ENCODE results near the gene PCNT. TPM values are rescaled to one million over a fixed set of nuclear protein-coding genes. Genes with fewer than 3 reads are reported as not detected.

Gene PCNT
- total and polyA plus RNA-seq, 2 donors (not counting 1 experiment from before 2014, with no cell fraction given), result 20.3 to 58.1 TPM

- WGBS (ENCODE audit: insufficient coverage), result 50% methylated on average over 2 of the region's 3 CpGs
- no peak overlapping the region for H2AFZ ChIP-seq (ENCODE audit: insufficient read depth, low read depth, low read length, poor library complexity, severe bottlenecking)
- peaks cover 8 to 15% of the 10 kb centered on the region in 2 donors for H3K4me1 ChIP-seq (ENCODE audit: control insufficient read depth in 2 of 2, insufficient read depth in 2 of 2, low read length in 2 of 2)
- H3K9me3 Mint-ChIP-seq (ENCODE audit: insufficient read depth), result no peaks in the 10 kb centered on the region
- peaks cover 71% of the 10 kb centered on the region for H3K79me2 ChIP-seq (ENCODE audit: control insufficient read depth, insufficient read depth, low read length)
- TF ChIP-seq CTCF (IDR thresholded peaks at IDR 0.05) (no peak), EZH2 (IDR thresholded peaks at IDR 0.05; ENCODE audit: borderline replicate concordance, insufficient read depth, low read depth, low read length, poor library complexity, severe bottlenecking) (no peak)
- CTCF ChIA-PET, result interaction anchor here (0.6 kb wide), 1 partner anchor 311 kb away, joined by 3 read pairs; no protein-coding TSS in a partner anchor
- H3K4me2 ChIP-seq (replicated peaks; ENCODE audit: low read depth, low read length, poor library complexity, severe bottlenecking), result no peak overlapping the region
- ATAC-seq (ENCODE audit: low read depth) (no peak), DNase-seq (no peak)
- no peaks in the 10 kb centered on the region for H3K27me3 ChIP-seq (replicated peaks in 1 of 4; ENCODE audit: control extremely low read depth in 1 of 4, control insufficient read depth in 3 of 4, insufficient read depth in 4 of 4, low read length in 3 of 4)
- POLR2A ChIA-PET, result no interaction called here
- peaks cover 0 to 10% of the 10 kb centered on the region in 2 experiments for H3K36me3 ChIP-seq (replicated peaks in 1 of 2; ENCODE audit: control extremely low read depth in 1 of 2, control insufficient read depth in 1 of 2, extremely low read depth in 1 of 2, insufficient read depth in 2 of 2, low read length in 1 of 2)
- H4K20me1 ChIP-seq (ENCODE audit: control insufficient read depth, insufficient read depth, low read length, poor library complexity, severe bottlenecking), result peaks cover 5% of the 10 kb centered on the region
- no peak overlapping the region for H3K27ac ChIP-seq (ENCODE audit: low read length in 2 of 2)
- H3K4me3 Mint-ChIP-seq, result no peak overlapping the region
- intact Hi-C loops (cut with micrococcal nuclease), result no loop called here
- H3K27me3 Mint-ChIP-seq, result no peaks in the 10 kb centered on the region
- no peak overlapping the region for H3K4me3 ChIP-seq (ENCODE audit: control extremely low read depth in 1 of 5, extremely low read depth in 1 of 5, insufficient read depth in 1 of 5, low read depth in 2 of 5, low read length in 4 of 5)
- no peak overlapping the region for H3K27ac Mint-ChIP-seq
- H3K4me1 Mint-ChIP-seq, result peaks cover 20% of the 10 kb centered on the region
- H3K9ac ChIP-seq (ENCODE audit: low read length), result no peak overlapping the region
- H3K9me3 ChIP-seq (ENCODE audit: control extremely low read depth in 1 of 3, control insufficient read depth in 2 of 3, insufficient read depth in 1 of 3, low read length in 2 of 3), result peaks cover 0 to 7% (median 0%) of the 10 kb centered on the region in 3 donors
Measured at GRCh38 chr21:46454142-46454541, 130.2 kb downstream of the PCNT start.

GRCh38 chr21:46454634-46455390 is 130.9 kb downstream of the PCNT start:
- Histone ChIP-seq H3K4me3 (ENCODE audit: control extremely low read depth in 1 of 5, extremely low read depth in 1 of 5, insufficient read depth in 1 of 5, low read depth in 2 of 5, low read length in 4 of 5) (no peak overlapping the region), H3K79me2 (ENCODE audit: control insufficient read depth, insufficient read depth, low read length) (peaks cover 76% of the 10 kb centered on the region), H4K20me1 (ENCODE audit: control insufficient read depth, insufficient read depth, low read length, poor library complexity, severe bottlenecking) (peaks cover 5% of the 10 kb centered on the region), H2AFZ (ENCODE audit: insufficient read depth, low read depth, low read length, poor library complexity, severe bottlenecking) (no peak overlapping the region), H3K36me3 (replicated peaks in 1 of 2; ENCODE audit: control extremely low read depth in 1 of 2, control insufficient read depth in 1 of 2, extremely low read depth in 1 of 2, insufficient read depth in 2 of 2, low read length in 1 of 2) (peaks cover 0 to 10% of the 10 kb centered on the region in 2 experiments), H3K9me3 (ENCODE audit: control extremely low read depth in 1 of 3, control insufficient read depth in 2 of 3, insufficient read depth in 1 of 3, low read length in 2 of 3) (peaks cover 0 to under 1% (median 0%) of the 10 kb centered on the region in 3 donors), H3K27ac (ENCODE audit: low read length in 2 of 2) (no peak overlapping the region), H3K4me1 (ENCODE audit: control insufficient read depth in 2 of 2, insufficient read depth in 2 of 2, low read length in 2 of 2) (peaks cover 12 to 19% of the 10 kb centered on the region in 2 donors), H3K27me3 (replicated peaks in 1 of 4; ENCODE audit: control extremely low read depth in 1 of 4, control insufficient read depth in 3 of 4, insufficient read depth in 4 of 4, low read length in 3 of 4) (no peaks in the 10 kb centered on the region), H3K9ac (ENCODE audit: low read length) (no peak overlapping the region), H3K4me2 (replicated peaks; ENCODE audit: low read depth, low read length, poor library complexity, severe bottlenecking) (no peak overlapping the region)
- ChIA-PET POLR2A (no interaction called here), CTCF (interaction anchor here (0.6 kb wide), 1 partner anchor 312 kb away, joined by 3 read pairs; no protein-coding TSS in a partner anchor)
- ATAC-seq (ENCODE audit: low read depth) (no peak), DNase-seq (no peak)
- intact Hi-C loops (cut with micrococcal nuclease), result no loop called here
- no peak for TF ChIP-seq CTCF (IDR thresholded peaks at IDR 0.05)
- no peak for TF ChIP-seq EZH2 (IDR thresholded peaks at IDR 0.05; ENCODE audit: borderline replicate concordance, insufficient read depth, low read depth, low read length, poor library complexity, severe bottlenecking)
- Mint-ChIP-seq H3K4me3 (no peak overlapping the region), H3K9me3 (ENCODE audit: insufficient read depth) (no peaks in the 10 kb centered on the region), H3K27ac (no peak overlapping the region), H3K4me1 (peaks cover 22% of the 10 kb centered on the region), H3K27me3 (no peaks in the 10 kb centered on the region)
- WGBS (ENCODE audit: insufficient coverage), result 97% methylated on average over 2 of the region's 4 CpGs

Data from B cell (primary cell).